Measurements from ENCODE around the gene SYT12.

SYT12 gene

DNA sequence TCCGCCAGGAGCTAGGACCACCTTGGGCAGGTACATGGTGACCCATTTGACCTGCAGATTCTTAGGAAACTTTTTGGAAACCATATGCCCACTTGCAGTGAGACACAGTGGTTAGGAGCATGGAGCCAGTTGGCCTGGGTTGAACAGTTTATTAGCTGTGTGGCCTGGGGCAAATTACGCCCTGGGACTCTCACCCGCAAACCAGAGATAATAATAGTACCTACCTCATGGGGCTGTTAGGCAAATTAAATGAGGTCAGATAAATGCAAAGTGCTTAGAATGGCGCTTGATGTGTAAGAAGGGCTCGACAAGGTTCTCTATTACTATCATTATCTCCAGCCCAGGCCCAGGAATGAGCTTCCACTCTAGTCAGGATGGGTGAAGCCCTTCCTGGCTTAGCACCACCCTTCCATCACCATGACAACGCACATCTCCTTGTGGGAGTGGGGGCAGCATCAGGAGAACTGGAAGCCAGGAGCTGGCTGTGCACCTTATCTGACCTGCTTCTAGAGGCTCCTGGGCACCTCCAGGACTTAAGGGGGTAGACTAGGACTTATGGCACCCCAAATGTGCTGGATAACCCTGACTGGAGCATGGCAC, 5.1 kb downstream of the SYT12 start:
- no peak for DNase-seq (ENCODE audit: low spot score)

DNA sequence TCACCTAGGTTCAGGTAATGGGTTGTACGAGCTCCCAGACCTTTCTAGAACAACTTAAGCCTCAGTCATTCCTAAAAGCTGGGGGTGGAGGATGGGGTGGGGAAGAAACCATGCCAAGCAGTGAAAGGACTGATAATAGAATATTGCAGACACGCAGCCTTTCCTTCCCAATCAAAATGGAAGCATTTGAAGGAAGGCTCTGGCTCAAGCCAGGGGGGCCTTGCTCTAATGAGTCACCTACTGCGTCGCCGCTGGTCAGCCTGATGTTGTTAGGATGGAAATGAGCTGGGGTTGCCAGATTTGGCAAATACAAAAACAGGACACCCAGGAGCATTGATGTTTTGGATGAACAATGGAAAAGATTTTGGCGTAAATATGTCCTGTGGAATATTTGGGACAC, 6.2 kb downstream of the SYT12 start:
- DNase-seq (ENCODE audit: low spot score) = no peak

- no peak for DNase-seq (ENCODE audit: low spot score)
Measured at GRCh38 chr11:67030976-67031375, 8.0 kb downstream of the SYT12 start.

GRCh38 chr11:67031791-67032561, 9.0 kb downstream of the SYT12 start:
- peak; percentile 22 for DNase-seq (ENCODE audit: low spot score)

DNA sequence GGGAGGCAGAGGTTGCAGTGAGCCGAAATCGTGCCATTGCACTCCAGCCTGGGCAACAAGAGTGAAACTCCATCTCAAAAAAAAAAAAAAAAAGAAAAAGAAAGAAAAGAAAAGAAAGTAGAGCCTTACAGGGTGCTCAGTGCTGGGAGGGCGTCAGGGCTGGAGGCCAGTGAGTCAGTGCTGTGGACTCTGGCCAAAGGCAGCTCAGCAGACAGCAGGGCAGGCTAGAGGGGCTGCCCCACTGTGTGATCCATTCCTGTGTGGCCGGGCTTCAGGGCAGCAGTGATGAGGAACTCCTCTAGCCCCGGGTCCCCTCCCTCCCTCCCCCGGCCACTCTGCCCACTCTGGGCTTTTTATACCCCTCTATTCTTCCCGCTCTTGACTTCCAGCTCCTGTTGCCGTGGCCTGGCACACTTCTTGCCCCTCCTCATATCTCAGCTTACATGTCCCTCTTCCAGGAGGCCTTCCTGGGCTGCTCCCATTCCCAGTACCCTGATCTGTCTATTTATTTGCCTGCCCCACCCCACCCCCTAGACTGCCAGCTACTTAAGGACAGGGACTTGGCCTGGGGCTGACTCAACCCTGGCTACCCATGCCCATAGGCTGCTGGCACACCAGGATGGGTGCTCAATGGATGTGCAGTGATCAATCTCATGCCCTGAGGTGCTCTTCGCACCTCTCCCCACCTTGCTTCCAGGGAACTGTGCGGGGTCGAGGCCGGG, 10.1 kb downstream of the SYT12 start:
- DNase-seq (ENCODE audit: low spot score) = no peak

- DNase-seq (ENCODE audit: low spot score) = no peak
Measured at GRCh38 chr11:67033661-67034166, 10.8 kb downstream of the SYT12 start.

GRCh38 chr11:67034350-67034749, 11.4 kb downstream of the SYT12 start:
- DNase-seq (ENCODE audit: low spot score) = no peak

DNA sequence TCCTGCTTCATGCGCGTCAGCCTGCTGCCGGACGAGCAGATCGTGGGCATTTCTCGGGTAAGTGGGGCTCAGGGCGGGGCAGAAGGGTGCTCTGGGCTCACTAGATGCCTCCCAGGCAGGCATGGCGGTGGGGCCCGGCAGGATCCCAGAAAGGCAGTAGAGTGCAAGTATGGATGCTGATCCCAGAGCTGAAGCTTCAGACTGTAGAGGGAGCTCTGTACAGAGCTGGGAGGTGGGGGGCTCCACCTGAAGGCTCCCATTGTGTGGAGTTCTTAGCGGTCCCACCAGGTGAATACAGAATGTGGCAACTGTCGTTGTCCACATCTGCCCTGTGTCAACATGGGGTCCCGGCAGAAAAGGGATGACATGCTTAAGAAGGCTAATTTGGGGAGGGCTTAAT, 17.2 kb downstream of the SYT12 start:
- DNase-seq (ENCODE audit: low spot score) = no peak

DNA sequence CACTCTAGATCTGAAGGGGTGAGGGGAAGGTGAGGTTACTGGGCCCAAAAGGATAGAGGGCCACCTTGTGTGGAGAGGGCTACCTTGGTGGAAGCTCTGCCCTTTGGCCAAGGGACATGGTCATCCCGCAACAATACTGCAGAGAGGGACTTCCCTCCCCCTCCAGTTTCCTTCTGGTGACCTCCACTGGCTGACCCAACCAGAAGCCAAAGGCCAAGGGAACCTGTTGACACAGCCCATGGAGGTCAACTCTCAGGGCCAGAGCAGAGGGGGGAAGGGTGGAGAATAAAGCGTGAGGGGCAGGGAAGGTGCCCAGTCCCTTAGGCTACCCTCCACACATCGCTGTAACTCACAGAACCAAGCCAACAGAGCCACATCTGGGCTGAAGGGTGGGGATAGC, 18.7 kb downstream of the SYT12 start:
- no peak for DNase-seq (ENCODE audit: low spot score)

GRCh38 chr11:67043572-67044349, 20.8 kb downstream of the SYT12 start:
- DNase-seq (ENCODE audit: low spot score) = no peak

DNA sequence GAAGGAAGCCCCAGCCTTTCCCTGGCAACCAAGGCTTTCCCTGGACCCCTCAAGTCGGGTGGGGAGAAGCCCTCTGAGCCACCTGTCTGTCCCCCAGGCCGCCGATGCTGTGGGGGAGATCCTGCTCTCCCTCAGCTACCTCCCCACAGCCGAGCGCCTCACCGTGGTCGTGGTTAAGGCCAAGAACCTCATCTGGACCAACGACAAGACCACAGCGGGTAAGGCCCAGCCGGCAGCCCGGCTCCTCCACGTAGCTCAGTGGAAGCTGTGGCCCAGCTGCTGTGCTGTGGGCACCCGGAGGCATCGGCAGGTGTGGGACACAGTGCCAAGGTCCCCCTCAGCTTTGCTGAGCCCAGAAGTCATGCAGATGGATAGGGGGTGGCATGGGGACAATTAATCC, 21.6 kb downstream of the SYT12 start:
- no peak for DNase-seq (ENCODE audit: low spot score)

DNA sequence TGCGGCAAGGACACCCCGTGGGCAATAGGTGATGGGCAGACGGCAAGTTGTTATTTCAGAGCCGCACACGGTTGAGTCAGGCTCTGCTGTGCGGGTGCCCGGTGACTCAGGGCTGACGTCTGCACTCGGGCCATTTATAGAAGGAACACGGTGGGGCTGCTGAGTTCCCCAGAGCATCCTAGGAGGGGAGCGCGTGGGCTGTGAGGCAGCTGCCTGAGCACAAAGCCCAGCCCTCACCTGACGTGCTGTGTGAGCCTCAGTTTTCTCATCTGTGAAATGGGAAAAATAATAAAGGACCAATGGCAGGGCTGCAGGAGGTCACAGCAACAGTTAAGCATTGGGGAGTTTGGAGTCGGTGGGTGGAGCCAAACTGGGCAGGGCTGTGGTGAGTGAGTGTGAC, 22.4 kb downstream of the SYT12 start:
- peak; percentile 74 for DNase-seq (ENCODE audit: low spot score)

DNA sequence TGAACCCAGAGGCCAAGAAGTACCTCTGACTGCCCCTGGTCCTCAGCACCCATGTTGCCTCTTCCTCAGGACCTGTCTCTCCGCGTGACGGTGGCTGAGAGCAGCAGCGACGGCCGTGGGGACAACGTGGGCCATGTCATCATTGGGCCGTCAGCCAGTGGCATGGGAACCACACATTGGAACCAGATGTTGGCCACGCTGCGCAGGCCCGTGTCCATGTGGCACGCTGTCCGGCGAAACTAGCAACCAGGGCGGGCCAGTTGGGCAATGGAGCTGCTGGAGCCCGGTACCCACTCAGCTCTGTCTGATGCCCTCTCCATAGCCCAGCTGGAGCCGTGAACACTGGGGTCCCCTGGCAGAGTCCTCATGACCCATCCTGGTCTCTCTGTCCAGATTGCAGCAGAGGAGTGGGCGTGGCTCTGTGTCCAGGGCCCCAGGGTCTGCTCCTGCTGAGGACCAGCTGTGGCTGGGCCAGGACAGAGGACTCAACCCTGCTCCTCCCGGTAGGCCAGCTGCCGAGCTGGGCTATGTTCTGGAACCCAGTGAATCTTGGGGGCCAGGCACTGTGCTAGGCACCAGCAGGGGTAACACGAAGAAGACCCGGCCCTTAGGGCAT, 25.7 kb downstream of the SYT12 start:
- no peak for DNase-seq (ENCODE audit: low spot score)

DNA sequence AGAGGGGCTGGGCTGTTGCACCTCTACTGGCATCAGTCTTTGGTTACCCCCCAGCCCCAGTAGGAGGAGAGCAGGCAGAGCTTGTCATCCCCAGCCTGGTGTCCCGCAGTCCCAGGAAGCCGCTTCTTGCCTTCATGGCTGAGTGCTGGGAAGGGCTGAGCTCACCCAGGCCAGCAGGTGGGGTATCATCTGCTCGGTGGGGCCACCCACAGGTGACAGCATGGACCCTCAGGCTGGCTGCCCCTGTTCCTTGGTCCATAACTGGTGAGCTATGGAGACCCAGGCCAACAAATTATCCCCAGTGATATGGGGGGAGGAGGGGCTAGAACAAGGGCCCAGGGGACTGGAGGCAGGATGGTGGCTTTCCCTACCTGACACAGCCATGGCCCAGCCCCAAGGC, 27.2 kb downstream of the SYT12 start:
- no peak for DNase-seq (ENCODE audit: low spot score)

GRCh38 chr11:67051180-67051893, 28.4 kb downstream of the SYT12 start:
- DNase-seq (ENCODE audit: low spot score) = no peak

DNA sequence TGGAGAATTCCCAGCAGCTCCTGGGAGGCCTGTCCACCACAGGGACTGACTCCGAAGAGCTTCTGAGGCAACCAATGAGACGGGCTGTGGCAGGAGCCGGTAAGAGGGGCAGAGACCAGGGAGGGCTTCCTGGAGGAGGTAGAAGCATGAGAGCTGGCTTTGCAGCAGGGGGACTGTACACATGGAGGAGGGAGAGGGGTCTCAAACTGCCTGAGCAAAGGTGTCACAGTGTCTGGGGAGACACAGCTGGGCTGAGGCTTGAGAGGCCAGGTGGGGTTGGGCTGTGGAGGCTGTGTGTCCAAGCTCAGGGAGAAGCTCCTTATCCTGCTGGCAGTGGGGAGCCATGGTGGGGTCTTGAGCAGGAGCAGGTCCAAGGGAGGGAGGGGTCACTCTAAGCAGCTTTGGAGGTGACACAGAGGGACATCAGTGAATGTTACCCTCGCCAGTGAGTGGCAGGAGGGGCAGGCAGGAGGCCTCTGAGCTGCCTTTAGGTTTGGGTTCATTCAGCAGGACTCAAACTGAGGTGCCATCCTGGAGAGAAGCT, 29.1 kb downstream of the SYT12 start:
- no peak for DNase-seq (ENCODE audit: low spot score)

- DNase-seq (ENCODE audit: low spot score) = no peak
Measured at GRCh38 chr11:67052891-67053290, 30.0 kb downstream of the SYT12 start.

- DNase-seq (ENCODE audit: low spot score) = peak; percentile 59
Measured at GRCh38 chr11:67053896-67054329, 31.0 kb downstream of the SYT12 start.

DNA sequence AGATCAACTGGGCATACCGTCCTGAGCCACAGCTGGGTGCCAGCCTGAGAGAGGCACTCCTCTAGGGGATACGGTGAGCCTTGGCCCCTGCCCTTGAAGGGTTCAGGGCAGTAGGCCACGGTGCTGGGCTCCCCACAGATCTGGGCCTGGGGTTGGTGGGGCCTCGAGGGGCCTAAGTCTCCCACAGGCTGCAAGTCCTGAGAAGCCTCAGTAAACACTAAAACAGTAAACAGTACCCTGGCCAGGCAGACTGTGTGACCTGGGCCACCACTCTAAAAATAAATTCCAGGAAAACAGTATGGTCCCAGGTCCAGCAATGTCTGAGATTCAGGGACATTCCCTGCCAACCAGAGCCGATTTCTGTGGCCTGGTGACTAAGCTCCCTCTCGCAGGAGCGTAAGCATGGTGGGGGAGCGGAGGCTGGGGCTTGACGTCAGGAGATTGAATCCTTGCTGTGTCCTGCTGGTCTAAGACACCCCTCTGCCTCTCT, 31.5 kb downstream of the SYT12 start:
- no peak for DNase-seq (ENCODE audit: low spot score)

- peak; percentile 76 for DNase-seq (ENCODE audit: low spot score)
Measured at GRCh38 chr11:67054836-67055523, 32.0 kb downstream of the SYT12 start.

Data from SW480 (cell line).